GM23338 (cell line): ENCODE data around the gene CDCA4.

ENCODE experiments used
- CTCF ChIP-seq, 2 experiments: fragments of 200-600 bp in 1 of 2; sonication (generic) in 1 of 2; conservative IDR thresholded peaks; 2 replicates each; pipeline versions ENCODE4 v1.5.1 to v1.6.1; 2016 to 2017; ENCODE audit warnings: antibody characterized with exemption in 2 of 2, low read depth in 2 of 2, mild to moderate bottlenecking in 2 of 2, moderate library complexity in 1 of 2
- EZH2 ChIP-seq: fragments of 200-600 bp; sonication (generic); IDR thresholded peaks from one replicate; pipeline ENCODE4 v1.8.0; 2017; ENCODE audit warnings: antibody characterized with exemption, mild to moderate bottlenecking, low read depth; ENCODE audit not compliant: unreplicated experiment
- EZH2phosphoT487 ChIP-seq: fragments of 200-600 bp; sonication (generic); IDR thresholded peaks from one replicate; pipeline ENCODE4 v1.8.1; 2018; ENCODE audit warnings: antibody characterized with exemption; ENCODE audit not compliant: unreplicated experiment
- JUNB ChIP-seq: IDR thresholded peaks from one replicate; pipeline ENCODE4 v1.6.1; 2016; ENCODE audit warnings: antibody characterized with exemption; ENCODE audit not compliant: unreplicated experiment
- NANOG ChIP-seq: IDR thresholded peaks from 2 replicates; pipeline ENCODE4 v1.6.1; 2016; ENCODE audit warnings: antibody characterized with exemption, borderline replicate concordance
- POLR2AphosphoS5 ChIP-seq: IDR thresholded peaks from 2 replicates; pipeline ENCODE4 v1.6.1; 2016; ENCODE audit warnings: antibody characterized with exemption, low read depth
- REST ChIP-seq: IDR thresholded peaks from one replicate; pipeline ENCODE4 v1.6.1; 2018; ENCODE audit warnings: antibody characterized with exemption; ENCODE audit not compliant: unreplicated experiment
- ZNF114 ChIP-seq: fragments of 250-450 bp; sonication (Bioruptor Pico); IDR thresholded peaks from 2 replicates; pipeline ENCODE4 v1.5.0; 2020; ENCODE audit warnings: mild to moderate bottlenecking, moderate library complexity
- TF ChIP-seq, protein P1 (sequence below): IDR thresholded peaks from 2 replicates; pipeline ENCODE4 v1.6.1; 2016; ENCODE audit warnings: antibody characterized with exemption

DNA sequence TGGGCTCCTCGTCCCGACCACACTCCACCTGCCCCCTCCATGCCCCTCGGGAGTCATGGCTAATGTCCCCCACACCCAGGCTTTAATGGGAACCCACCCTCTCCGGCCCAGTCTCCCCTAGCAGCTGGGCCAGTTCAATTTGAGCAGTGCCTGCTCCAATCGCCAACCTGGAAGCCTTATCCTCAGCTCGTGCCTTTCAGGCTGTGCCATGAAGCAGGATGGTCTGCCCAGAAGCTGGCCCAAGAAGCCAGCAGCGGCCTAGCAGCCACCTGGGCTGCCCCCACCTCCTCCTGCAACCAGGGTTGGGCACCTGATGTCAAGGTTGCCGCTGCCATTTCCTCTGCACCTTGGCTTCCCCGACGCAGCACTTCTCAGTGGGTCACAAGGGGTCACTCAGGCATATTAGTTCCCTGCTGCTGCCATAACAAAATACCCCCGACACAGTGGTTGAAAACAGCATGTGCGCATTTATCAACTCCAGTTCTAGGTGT, 37.6 kb downstream of the CDCA4 start:
- TF ChIP-seq JUNB (no peak), CTCF (conservative IDR thresholded peaks at IDR 0.05; ENCODE audit: low read depth in 2 of 2) (no peak), EZH2phosphoT487 (no peak), EZH2 (no peak), ZNF114 (CRISPR knock-in tag) (no peak), POLR2AphosphoS5 (no peak), REST (no peak), NANOG (no peak)
- TF ChIP-seq, protein P1, sequence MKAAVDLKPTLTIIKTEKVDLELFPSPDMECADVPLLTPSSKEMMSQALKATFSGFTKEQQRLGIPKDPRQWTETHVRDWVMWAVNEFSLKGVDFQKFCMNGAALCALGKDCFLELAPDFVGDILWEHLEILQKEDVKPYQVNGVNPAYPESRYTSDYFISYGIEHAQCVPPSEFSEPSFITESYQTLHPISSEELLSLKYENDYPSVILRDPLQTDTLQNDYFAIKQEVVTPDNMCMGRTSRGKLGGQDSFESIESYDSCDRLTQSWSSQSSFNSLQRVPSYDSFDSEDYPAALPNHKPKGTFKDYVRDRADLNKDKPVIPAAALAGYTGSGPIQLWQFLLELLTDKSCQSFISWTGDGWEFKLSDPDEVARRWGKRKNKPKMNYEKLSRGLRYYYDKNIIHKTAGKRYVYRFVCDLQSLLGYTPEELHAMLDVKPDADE = no peak
